ENCODE measurements around the gene ZFPL1.
A peak's percentile ranks its signal among the peaks of the same experiment; 100 is the strongest.

ZFPL1 gene

GRCh38 chr11:65134240-65134951 is 50.4 kb downstream of the ZFPL1 start, which contains the start of gene SYVN1:
SYVN1 (minus strand) TSS chr11:65134519; CDS start chr11:65133601, 918 bp downstream.
- H3K27ac ChIP-seq (ENCODE audit: low read depth, low read length), result peak within 1 kb of the TSS; percentile 93
- peak within 1 kb of the TSS; percentile 77 to 93 for H3K4me3 ChIP-seq (ENCODE audit: low read depth in 1 of 2, low read length in 2 of 2)
- H3K36me3 ChIP-seq (ENCODE audit: insufficient read depth, low read length), result peaks cover 38% of the 10 kb centered on the region
- H3K4me1 ChIP-seq (ENCODE audit: insufficient read depth, low read length), result peaks cover 20% of the 10 kb centered on the region
- H3K9ac ChIP-seq (ENCODE audit: low read length), result peak within 1 kb of the TSS; percentile 85
- H3K9me3 ChIP-seq (ENCODE audit: low read length), result no peaks in the 10 kb centered on the region
- no peaks in the 10 kb centered on the region for H3K27me3 ChIP-seq (ENCODE audit: control insufficient read depth in 1 of 2, insufficient read depth in 2 of 2, low read length in 2 of 2)

GRCh38 chr11:65134952-65135632 is 51.1 kb downstream of the ZFPL1 start:
- no peaks in the 10 kb centered on the region for H3K9me3 ChIP-seq (ENCODE audit: low read length)
- H3K36me3 ChIP-seq (ENCODE audit: insufficient read depth, low read length), result peaks cover 31% of the 10 kb centered on the region
- H3K9ac ChIP-seq (ENCODE audit: low read length), result peak overlapping the region; percentile 85

GRCh38 chr11:65135633-65136145 is 51.7 kb downstream of the ZFPL1 start:
- Histone ChIP-seq H3K27me3 (ENCODE audit: control insufficient read depth in 1 of 2, insufficient read depth in 2 of 2, low read length in 2 of 2) (no peaks in the 10 kb centered on the region), H3K4me3 (ENCODE audit: low read depth in 1 of 2, low read length in 2 of 2) (peak overlapping the region; percentile 17 to 93), H3K36me3 (ENCODE audit: insufficient read depth, low read length) (peaks cover 25% of the 10 kb centered on the region), H3K9me3 (ENCODE audit: low read length) (no peaks in the 10 kb centered on the region), H3K4me1 (ENCODE audit: insufficient read depth, low read length) (peaks cover 20% of the 10 kb centered on the region), H3K9ac (ENCODE audit: low read length) (peak overlapping the region; percentile 85), H3K27ac (ENCODE audit: low read depth, low read length) (peak overlapping the region; percentile 93)

More at GRCh38 chr11:65134952-65135632, 51.1 kb downstream of the ZFPL1 start:
- Histone ChIP-seq H3K27ac (ENCODE audit: low read depth, low read length) (peak overlapping the region; percentile 93), H3K27me3 (ENCODE audit: control insufficient read depth in 1 of 2, insufficient read depth in 2 of 2, low read length in 2 of 2) (no peaks in the 10 kb centered on the region), H3K4me3 (ENCODE audit: low read depth in 1 of 2, low read length in 2 of 2) (peak overlapping the region; percentile 77 to 93), H3K4me1 (ENCODE audit: insufficient read depth, low read length) (peaks cover 20% of the 10 kb centered on the region)

- Histone ChIP-seq H3K4me1 (ENCODE audit: insufficient read depth, low read length) (peaks cover 20% of the 10 kb centered on the region), H3K27me3 (ENCODE audit: control insufficient read depth in 1 of 2, insufficient read depth in 2 of 2, low read length in 2 of 2) (no peaks in the 10 kb centered on the region), H3K9ac (ENCODE audit: low read length) (no peak overlapping the region), H3K36me3 (ENCODE audit: insufficient read depth, low read length) (peaks cover 16% of the 10 kb centered on the region), H3K4me3 (ENCODE audit: low read depth in 1 of 2, low read length in 2 of 2) (no peak overlapping the region), H3K27ac (ENCODE audit: low read depth, low read length) (no peak overlapping the region), H3K9me3 (ENCODE audit: low read length) (no peaks in the 10 kb centered on the region)
These were observed 52.6 kb downstream of the ZFPL1 start for GRCh38 chr11:65136515-65137096.

Data from muscle layer of colon (tissue), 2 donors.